HG03432 (cell line): ENCODE data around the gene LSM4.
"Not testable (repeated sequence)": the region's sequence is repeated elsewhere in the genome, so short reads cannot be mapped to it uniquely, and the experiment has no call there.

ENCODE experiments used
- ATAC-seq: cut with Tn5 transposase; IDR thresholded peaks from one replicate; pipeline ENCODE4 v1.9.1; 2021; ENCODE audit warnings: mild to moderate bottlenecking, moderate library complexity; ENCODE audit not compliant: unreplicated experiment

The LSM4 gene

GRCh38 chr19:18340990-18341868, 18.4 kb upstream of the LSM4 start:
- peak; percentile 59 for ATAC-seq

DNA sequence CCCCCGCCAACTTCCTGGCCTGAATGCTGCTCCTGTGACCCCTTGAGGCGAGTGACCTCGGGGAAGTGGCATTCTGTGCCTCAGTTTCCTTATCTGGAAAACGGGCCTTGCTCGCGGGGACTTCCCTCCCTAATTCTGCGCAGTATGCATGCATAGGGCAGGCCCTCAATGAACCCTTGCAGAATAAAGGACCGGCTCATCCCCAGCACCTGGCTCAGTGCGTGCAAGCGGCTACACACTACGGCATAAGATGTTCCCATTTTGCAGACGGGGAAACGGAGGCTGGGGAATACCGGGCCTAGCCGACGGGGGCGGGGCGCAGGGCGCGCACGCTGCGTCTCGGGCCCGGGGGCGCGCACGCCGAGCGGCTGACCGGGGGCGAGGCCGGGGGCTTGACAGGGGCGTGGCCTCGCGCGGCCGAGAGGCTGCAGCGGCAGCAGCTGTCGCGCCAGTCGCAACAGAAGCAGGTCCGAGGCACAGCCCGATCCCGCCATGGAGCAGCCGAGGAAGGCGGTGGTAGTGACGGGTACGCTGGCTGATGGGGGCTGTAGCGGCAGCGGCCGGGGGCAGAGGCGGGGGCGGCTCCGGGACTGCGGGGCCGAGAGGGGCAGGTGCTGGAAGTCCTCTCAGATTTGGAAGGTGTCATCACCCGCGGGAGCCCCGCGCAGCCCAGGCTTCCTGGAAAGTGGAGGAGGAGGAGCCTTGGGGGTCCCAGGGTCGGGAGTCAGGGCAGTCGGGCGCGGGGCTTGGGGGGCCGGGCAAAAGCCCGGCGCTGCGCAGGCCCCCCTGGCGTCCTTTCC, 17.5 kb upstream of the LSM4 start, which contains the start of gene PGPEP1:
Gene PGPEP1 (plus strand): TSS at position 409 of the 800 bp plus-strand sequence. CDS start 84 bp downstream, at position 493.
- ATAC-seq, result peak; percentile 64

GRCh38 chr19:18339723-18340122, 16.8 kb upstream of the LSM4 start:
- ATAC-seq, result no peak

GRCh38 chr19:18338541-18338940, 15.7 kb upstream of the LSM4 start:
- ATAC-seq, result no peak

GRCh38 chr19:18336121-18336520, 13.2 kb upstream of the LSM4 start:
- ATAC-seq, result no peak

DNA sequence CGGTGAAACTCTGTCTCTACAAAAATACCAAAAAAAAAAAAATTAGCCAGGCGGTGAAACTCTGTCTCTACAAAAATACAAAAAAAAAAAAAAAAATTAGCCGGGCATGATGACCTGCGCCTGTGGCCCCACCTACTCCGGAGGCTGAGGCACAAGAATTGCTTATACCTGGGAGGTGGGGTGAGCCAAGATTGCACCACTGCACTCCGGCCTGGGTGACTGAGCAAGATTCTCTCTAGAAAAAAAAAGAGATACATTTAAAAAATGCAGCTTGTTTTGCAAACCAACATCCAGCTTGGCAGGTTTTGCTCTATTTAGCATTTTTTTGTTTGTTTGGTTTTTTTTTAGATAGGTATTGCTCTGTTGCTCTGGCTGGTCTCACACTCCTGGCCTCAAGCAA, 10.8 kb upstream of the LSM4 start:
- ATAC-seq, result no peak

DNA sequence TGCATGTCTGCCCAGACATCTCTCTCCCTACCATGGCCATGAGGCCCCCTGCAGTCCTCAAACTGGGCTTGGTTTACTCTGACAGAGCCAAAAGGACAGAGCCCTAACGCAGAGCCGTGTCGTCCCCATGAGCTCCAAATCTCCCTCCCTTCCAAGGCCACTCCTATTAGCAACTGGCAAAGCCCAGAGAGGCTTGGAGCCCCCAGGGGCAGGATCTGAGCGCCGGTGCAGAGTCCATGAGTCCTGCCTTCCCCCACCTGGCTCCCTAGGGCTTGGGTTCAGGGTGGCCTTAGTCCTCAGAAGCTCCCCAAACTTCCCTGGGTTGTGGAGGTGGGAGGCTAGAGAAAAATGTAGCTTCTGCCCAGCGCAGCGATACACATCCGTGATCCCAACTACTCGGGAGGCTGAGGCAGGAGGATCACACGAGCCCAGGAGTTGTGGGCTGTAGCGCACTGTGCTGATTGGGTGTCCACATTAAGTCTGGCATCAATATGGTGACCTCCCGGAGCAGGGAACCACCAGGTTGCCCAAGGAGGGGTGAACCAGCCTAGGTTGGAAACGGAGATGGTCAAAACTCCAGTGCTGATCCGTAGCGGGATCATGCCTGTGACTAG, 10.1 kb upstream of the LSM4 start:
- no peak for ATAC-seq

- ATAC-seq, result no peak
These were observed 8.0 kb upstream of the LSM4 start for GRCh38 chr19:18330868-18331267.

- no peak for ATAC-seq
These were observed 6.1 kb upstream of the LSM4 start for GRCh38 chr19:18329035-18329376.

DNA sequence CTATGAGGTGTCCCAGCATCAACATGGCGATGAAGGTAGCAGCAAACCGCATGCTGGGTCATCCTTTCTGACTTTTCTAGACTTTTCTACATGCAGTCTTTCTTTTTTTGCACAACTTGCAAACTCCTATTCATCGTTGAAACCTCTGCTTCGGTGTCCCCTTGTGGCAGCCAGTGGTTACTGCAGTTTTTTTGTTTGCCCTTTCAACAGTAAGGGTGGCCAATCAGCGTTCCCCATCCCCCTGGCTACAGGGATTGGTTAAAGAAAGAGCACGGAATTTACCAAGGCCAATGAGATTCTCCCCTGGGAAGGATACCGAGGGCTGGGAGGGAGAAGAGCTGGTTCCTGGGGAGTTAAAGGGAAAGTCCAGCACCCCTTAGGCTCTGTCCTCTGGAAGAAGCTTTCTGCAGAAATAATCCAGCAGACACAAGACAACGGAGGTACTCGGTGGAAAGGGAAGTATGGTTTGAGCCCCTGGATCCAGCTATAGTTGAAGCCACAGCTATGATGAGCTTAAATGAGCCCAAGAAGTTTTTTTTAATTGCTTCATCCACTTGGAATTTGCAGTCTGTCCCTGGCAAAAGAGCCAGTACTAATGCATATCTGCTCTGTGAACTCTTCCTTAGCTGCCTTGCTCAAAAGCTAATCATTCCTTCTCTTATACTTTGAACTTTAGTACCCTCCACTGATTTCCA, 5.6 kb upstream of the LSM4 start:
- peak; percentile 84 for ATAC-seq

- no peak for ATAC-seq
These were observed 3.9 kb upstream of the LSM4 start for GRCh38 chr19:18326772-18327171.

GRCh38 chr19:18324373-18324731, 1.5 kb upstream of the LSM4 start:
- ATAC-seq, result not testable (repeated sequence)

DNA sequence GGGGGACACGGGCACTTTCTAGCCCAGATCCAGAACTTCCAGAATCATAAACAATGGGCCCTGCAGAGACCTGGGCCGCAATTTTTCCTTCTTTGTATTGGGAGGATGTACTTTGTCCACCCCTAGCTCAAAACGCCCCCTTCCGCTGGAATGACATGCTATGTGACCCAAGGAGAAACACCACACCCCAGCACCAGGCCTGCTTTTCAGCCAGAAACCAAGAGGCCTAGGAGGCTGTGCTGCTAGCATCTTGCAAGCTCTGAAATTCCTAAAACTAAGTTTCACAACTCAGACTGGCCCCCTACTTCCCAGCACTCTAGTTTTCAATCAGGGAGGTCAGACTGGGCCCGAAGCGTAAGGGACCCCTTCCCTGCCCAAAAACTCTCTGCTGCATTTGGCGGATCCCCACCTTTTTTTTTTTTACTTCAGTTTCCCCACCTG, 538 bp downstream of the LSM4 start:
- ATAC-seq, result peak; percentile 7

- ATAC-seq, result no peak
These were observed 1.2 kb downstream of the LSM4 start for GRCh38 chr19:18321734-18322102.

DNA sequence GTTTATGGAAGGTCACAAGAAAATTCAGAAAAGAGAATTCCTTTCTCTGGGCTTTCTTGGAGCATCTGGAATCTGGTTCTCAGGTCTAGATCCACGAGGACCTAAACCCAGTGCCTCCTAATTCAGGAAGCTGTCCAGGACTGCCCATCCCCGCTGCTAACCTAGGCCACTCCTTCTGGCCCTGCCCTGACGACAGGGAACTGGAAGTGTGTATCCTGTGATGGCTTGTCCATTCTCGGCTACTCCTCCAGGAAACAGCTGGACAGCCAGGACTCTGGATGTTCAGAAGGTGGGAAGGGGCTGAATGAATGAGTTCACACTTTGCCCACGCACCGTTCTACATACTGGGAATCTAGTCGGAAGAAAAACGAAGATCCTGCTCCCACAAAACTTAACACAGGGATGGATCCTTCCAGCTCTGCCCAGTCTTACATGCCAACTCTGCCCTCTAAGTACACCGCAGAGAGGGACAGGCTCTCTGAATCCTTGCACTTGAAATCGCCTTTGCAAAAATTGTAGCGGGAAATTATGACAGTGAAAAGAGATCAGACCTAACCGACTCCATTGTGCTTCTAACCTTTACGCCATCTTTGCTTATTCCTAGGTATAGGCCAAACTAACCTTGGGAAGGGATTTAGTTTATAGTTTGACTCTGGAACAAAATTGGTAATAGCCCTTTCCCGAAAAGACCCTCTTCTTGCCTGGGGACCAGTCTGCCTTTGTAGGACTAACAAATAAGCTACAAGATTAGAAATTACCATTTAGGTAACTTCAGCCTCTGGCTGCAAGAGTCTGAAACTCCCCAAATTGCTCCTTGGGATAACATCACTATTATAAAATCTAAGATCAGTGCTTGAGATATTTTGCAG, 1.8 kb downstream of the LSM4 start:
- no peak for ATAC-seq

DNA sequence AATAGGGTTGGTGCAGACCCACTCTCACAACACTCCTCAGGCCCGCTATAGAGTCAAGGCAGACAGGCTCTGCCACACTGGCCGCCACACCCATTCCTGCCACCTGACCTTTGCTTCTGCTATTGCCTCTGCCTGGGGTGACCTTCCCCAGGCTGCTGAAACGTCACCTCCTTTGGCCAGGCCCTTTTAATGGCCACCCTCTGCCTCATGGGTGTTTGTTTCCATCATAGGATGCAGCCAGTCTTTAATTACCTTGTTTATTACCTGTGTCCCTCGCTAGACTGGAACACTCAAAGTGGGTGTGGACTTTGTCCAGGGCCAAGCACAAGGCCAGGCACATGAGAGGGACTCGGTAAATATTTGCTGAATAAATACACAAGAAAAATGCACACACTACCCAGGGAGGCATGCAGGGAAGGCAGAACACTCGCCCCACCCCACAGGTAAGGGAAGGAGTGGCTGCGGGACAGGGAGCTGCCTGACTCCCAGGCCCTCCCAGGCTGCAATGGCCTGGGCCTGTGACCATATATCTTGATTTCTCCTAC, 3.2 kb downstream of the LSM4 start:
- no peak for ATAC-seq

GRCh38 chr19:18317961-18318800, 4.7 kb downstream of the LSM4 start:
- ATAC-seq, result no peak

DNA sequence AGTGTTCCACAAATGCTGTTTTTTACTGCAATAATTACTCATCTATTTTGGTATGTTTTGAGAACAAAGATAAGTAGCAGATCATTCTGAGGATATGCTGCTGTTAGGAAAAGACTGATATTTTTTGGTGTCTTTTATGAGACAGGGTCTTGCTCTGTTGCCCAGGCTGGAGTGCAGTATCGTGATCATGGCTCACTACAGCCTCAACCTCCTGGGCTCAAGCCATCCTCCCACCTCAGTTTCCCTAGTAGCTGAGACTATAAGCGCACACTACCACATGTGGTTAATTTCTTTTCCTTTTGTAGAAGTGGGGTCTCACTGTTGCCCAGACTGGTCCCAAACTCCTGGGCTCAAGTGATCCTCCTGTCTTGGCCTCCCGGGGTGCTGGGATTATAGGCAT, 9.5 kb downstream of the LSM4 start:
- no peak for ATAC-seq

DNA sequence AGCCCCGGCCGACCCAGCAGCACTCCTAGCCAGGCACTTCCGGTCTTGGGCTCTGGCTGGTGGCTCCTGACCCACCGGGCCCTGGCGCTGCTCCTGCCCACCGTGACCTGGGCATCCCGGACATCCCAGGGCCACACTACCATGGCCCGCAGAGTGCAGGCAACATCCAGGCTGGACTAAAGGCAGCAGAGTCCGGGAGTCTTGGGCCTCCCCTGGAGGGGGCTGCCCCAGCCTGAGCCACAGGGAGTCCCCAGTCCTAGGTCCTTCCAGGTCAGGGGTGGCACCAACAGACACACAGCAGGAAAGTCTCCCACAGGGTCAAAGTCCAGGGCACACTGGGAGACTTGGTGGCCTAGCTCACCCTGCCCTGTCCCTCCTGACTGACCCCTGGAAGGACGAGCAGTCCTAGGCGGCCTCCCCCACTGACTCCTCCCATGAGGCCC, 10.8 kb downstream of the LSM4 start:
- ATAC-seq, result no peak
